GM12878 (cell line): Measurements from ENCODE around the gene BMPR2. TPM values are rescaled to one million over a fixed set of nuclear protein-coding genes. Genes with fewer than 3 reads are reported as not detected.

Source experiments
- ATAC-seq: fragments of 200-7000 bp; cut with Tn5 transposase; 3 replicates; pipeline ENCODE4 v1.9.1; 2020; ENCODE audit warnings: mild to moderate bottlenecking, moderate library complexity
- BruUV-seq: library from RNA; stranded (reverse); fragments of 400-500 nt; replicated peaks from 2 replicates; lab custom pipeline; 2021; lab: Mats Ljungman, UMichigan
- CTCF ChIA-PET: fragments of 300-600 bp; sonication (Branson Sonifier 250); formaldehyde crosslinking; extraction: SDS; loops from one replicate; lab custom pipeline; 2021; ENCODE audit warnings: inconsistent platforms; lab: Yijun Ruan, JAX
- POLR2A ChIA-PET: fragments of 350-600 bp; formaldehyde crosslinking; extraction: SDS; loops from one replicate; lab custom pipeline; 2021; ENCODE audit warnings: inconsistent platforms; lab: Charles Lee
- RAD21 ChIA-PET: fragments of 300-600 bp; sonication (Branson Sonifier 250); formaldehyde crosslinking; loops from one replicate; lab custom pipeline; 2023; ENCODE audit warnings: antibody characterized with exemption; ENCODE audit not compliant: unreplicated experiment; lab: Charles Lee
- SMC1A ChIA-PET: fragments of 300-600 bp; sonication (Branson Sonifier 250); formaldehyde crosslinking; loops from one replicate; lab custom pipeline; 2023; ENCODE audit not compliant: unreplicated experiment, uncharacterized antibody; lab: Charles Lee
- DNase-seq: peaks from one replicate; pipeline ENCODE4 v3.0.0-alpha.2; 2011; ENCODE audit warnings: low read depth, low spot score
- FAIRE-seq: peaks from 3 replicates; lab custom pipeline; 2011; peaks lifted over from hg19 to GRCh38; lab: Jason Lieb, UNC
- H2AFZ ChIP-seq: 2 replicates; pipeline ENCODE4 v1.6.0; 2011; ENCODE audit warnings: low read depth, low read length, control low read depth; ENCODE audit not compliant: control insufficient read depth
- H3K27ac ChIP-seq: 2 replicates; pipeline ENCODE4 v1.5.1; 2011; ENCODE audit warnings: control low read depth; ENCODE audit not compliant: control insufficient read depth, insufficient read depth
- H3K27me3 ChIP-seq, 2 experiments: replicated peaks in 1 of 2; 2 replicates each; pipeline versions ENCODE4 v1.6.0 to v1.6.1; 2011; ENCODE audit warnings: low read length in 1 of 2; ENCODE audit not compliant: control insufficient read depth in 2 of 2, insufficient read depth in 2 of 2
- H3K36me3 ChIP-seq, 2 experiments: 2 replicates each; pipeline ENCODE4 v1.5.1; 2011; ENCODE audit warnings: low read length in 1 of 2; ENCODE audit not compliant: control insufficient read depth in 2 of 2, insufficient read depth in 2 of 2
- H3K4me1 ChIP-seq: 2 replicates; pipeline ENCODE4 v1.6.1; 2011; ENCODE audit warnings: mild to moderate bottlenecking, low read length, moderate library complexity, mixed read lengths; ENCODE audit not compliant: control insufficient read depth, insufficient read depth
- H3K4me2 ChIP-seq: 2 replicates; pipeline ENCODE4 v1.6.0; 2011; ENCODE audit warnings: control low read depth; ENCODE audit not compliant: control insufficient read depth, insufficient read depth
- H3K4me3 ChIP-seq: fragments of 200-600 bp; sonication (generic); 2 replicates; pipeline ENCODE4 v1.5.1; 2016
- H3K79me2 ChIP-seq: 2 replicates; pipeline ENCODE4 v1.6.0; 2011; ENCODE audit warnings: low read length; ENCODE audit not compliant: control insufficient read depth, insufficient read depth
- H3K9ac ChIP-seq: 2 replicates; pipeline ENCODE4 v1.8.0; 2011; ENCODE audit warnings: low read length, control low read depth, mixed read lengths; ENCODE audit not compliant: control insufficient read depth, insufficient read depth
- H3K9me3 ChIP-seq: replicated peaks from 3 replicates; pipeline ENCODE4 v1.5.1; 2011; ENCODE audit warnings: mild to moderate bottlenecking, low read length; ENCODE audit not compliant: control insufficient read depth, insufficient read depth
- H4K20me1 ChIP-seq: 2 replicates; pipeline ENCODE4 v1.6.0; 2011; ENCODE audit not compliant: control insufficient read depth, insufficient read depth
- ATF7 ChIP-seq: fragments of 450-650 bp; IDR thresholded peaks from 2 replicates; pipeline ENCODE4 v1.6.1; 2016; ENCODE audit warnings: low read depth, mild to moderate bottlenecking
- CBX5 ChIP-seq: sonication (generic); IDR thresholded peaks from 2 replicates; pipeline ENCODE4 v1.6.1; 2016; ENCODE audit warnings: low read depth, moderate library complexity, mild to moderate bottlenecking, inconsistent platforms
- CHD4 ChIP-seq: fragments of 200-600 bp; sonication (generic); IDR thresholded peaks from 2 replicates; pipeline ENCODE4 v1.6.1; 2016; ENCODE audit warnings: mild to moderate bottlenecking
- CREM ChIP-seq: IDR thresholded peaks from 2 replicates; pipeline ENCODE4 v1.6.1; 2014; ENCODE audit warnings: antibody characterized with exemption, low read depth
- CTCF ChIP-seq, 3 experiments: IDR thresholded peaks in 2 of 3; conservative IDR thresholded peaks in 1 of 3; 2 replicates each; pipeline ENCODE4 v1.5.1; 2011; ENCODE audit warnings: low read depth in 3 of 3, low read length in 3 of 3, mild to moderate bottlenecking in 3 of 3, control low read depth in 2 of 3, moderate library complexity in 2 of 3, inconsistent platforms in 1 of 3, mixed read lengths in 1 of 3; ENCODE audit not compliant: control insufficient read depth in 2 of 3, insufficient read depth in 1 of 3; ENCODE audit errors: extremely low read depth in 1 of 3
- EGR1 ChIP-seq, 2 experiments: IDR thresholded peaks; 1 replicate in 1 of 2; 2 replicates in 1 of 2; pipeline ENCODE4 v1.6.1; 2011 to 2012; ENCODE audit warnings: low read depth in 2 of 2, low read length in 2 of 2, borderline replicate concordance in 1 of 2, mild to moderate bottlenecking in 1 of 2, moderate library complexity in 1 of 2
- FOS ChIP-seq: IDR thresholded peaks from 3 replicates; pipeline ENCODE4 v1.6.1; 2011; ENCODE audit warnings: borderline replicate concordance; ENCODE audit not compliant: insufficient read length; ENCODE audit errors: extremely low read depth
- FOXK2 ChIP-seq: fragments of 450-650 bp; IDR thresholded peaks from 2 replicates; pipeline ENCODE4 v1.6.1; 2017; ENCODE audit warnings: mild to moderate bottlenecking, moderate library complexity
- IRF3 ChIP-seq: fragments of 450-650 bp; IDR thresholded peaks from 2 replicates; pipeline ENCODE4 v1.6.1; 2014; ENCODE audit warnings: mild to moderate bottlenecking
- KLF5 ChIP-seq: fragments of 450-650 bp; IDR thresholded peaks from 2 replicates; pipeline ENCODE4 v1.6.1; 2014; ENCODE audit warnings: mild to moderate bottlenecking; ENCODE audit not compliant: partially characterized antibody
- NR2C1 ChIP-seq: fragments of 450-650 bp; IDR thresholded peaks from 2 replicates; pipeline ENCODE4 v1.6.1; 2017; ENCODE audit warnings: antibody characterized with exemption, mild to moderate bottlenecking, moderate library complexity
- POU2F2 ChIP-seq: IDR thresholded peaks from 3 replicates; pipeline ENCODE4 v1.6.1; 2011; ENCODE audit warnings: low read depth, mild to moderate bottlenecking, low read length, borderline replicate concordance
- RELA ChIP-seq: fragments of 450-650 bp; IDR thresholded peaks from 2 replicates; pipeline ENCODE4 v1.8.0; 2014; ENCODE audit warnings: borderline replicate concordance; ENCODE audit not compliant: partially characterized antibody
- SIN3A ChIP-seq: IDR thresholded peaks from 2 replicates; pipeline ENCODE4 v1.6.1; 2012; ENCODE audit warnings: low read depth, low read length, improper control_type of control experiment
- SIX5 ChIP-seq: IDR thresholded peaks from 2 replicates; pipeline ENCODE4 v1.6.1; 2011; ENCODE audit warnings: mild to moderate bottlenecking, low read depth, low read length, moderate library complexity; ENCODE audit not compliant: severe bottlenecking
- SMC3 ChIP-seq: IDR thresholded peaks from 2 replicates; pipeline ENCODE4 v1.6.1; 2011; ENCODE audit warnings: low read length, improper control_type of control experiment, borderline replicate concordance
- TBL1XR1 ChIP-seq: IDR thresholded peaks from 2 replicates; pipeline ENCODE4 v1.6.1; 2012; ENCODE audit warnings: low read depth, low read length, improper control_type of control experiment
- ZBTB40 ChIP-seq: fragments of 450-650 bp; IDR thresholded peaks from 2 replicates; pipeline ENCODE4 v1.6.1; 2016; ENCODE audit warnings: mild to moderate bottlenecking, moderate library complexity, borderline replicate concordance
- WGBS: methylation state at CpG from one replicate; pipeline ENCODE4 v1.1.6; 2016; ENCODE audit warnings: low lambda C conversion rate; ENCODE audit not compliant: insufficient replicate concordance, insufficient coverage; ENCODE audit errors: missing lambda C conversion rate; 5-methylcytosine and 5-hydroxymethylcytosine counted together
- in situ Hi-C: fragments of 300-500 bp; cut with MboI; formaldehyde crosslinking; loops from 9 replicates; pipeline ENCODE4 v1.14.3; 2018; ENCODE audit warnings: mixed read lengths
- intact Hi-C: fragments of 100-400 bp; cut with micrococcal nuclease; formaldehyde crosslinking; loops from one replicate; pipeline ENCODE4 v1.14.2; 2022; ENCODE audit not compliant: unreplicated experiment
- polyA plus RNA-seq, 11 experiments: library from polyadenylated mRNA; depleted of rRNA in 4 of 11; unstranded in 6 of 11; stranded (reverse) in 5 of 11; fragments of >200 nt; fragmentation: Nextera tagmentation in 4 of 11; fragmentation: Illumina TruSeq in 1 of 11; extraction: Ambion mirVana in 4 of 11; extraction: Trizol in 1 of 11; gene quantifications; 1 replicate in 1 of 11; 2 replicates in 10 of 11; pipeline versions ENCODE4 v1.2.1 to v1.2.3, GENCODE V29; 2011 to 2016; ENCODE audit warnings: inconsistent platforms in 2 of 11, missing spikeins in 2 of 11, low read depth in 1 of 11
- total RNA-seq, 4 experiments: library from RNA; depleted of rRNA in 3 of 4; stranded (reverse); fragments of >200 nt in 3 of 4; fragmentation: Illumina TruSeq in 1 of 4; extraction: Trizol in 1 of 4; gene quantifications; 2 replicates each; pipeline versions ENCODE4 v1.2.1 to v1.2.3, GENCODE V29; 2013 to 2021

BMPR2 gene
- total and polyA plus RNA-seq, 10 of the 15 experiments (the other 5 are each of a cell fraction or from before 2014, with no cell fraction given) = 2.4 to 33.0 (median 7.1) TPM

- Histone ChIP-seq H3K4me3 (no peak overlapping the region), H3K79me2 (no peaks in the 10 kb centered on the region), H4K20me1 (no peaks in the 10 kb centered on the region; the same call in 1 of the 2 replicates), H3K9me3 (no peaks in the 10 kb centered on the region), H3K4me1 (no peaks in the 10 kb centered on the region), H3K27ac (no peak overlapping the region), H3K36me3 (no peaks in the 10 kb centered on the region), H3K4me2 (no peak overlapping the region), H2AFZ (no peak overlapping the region), H3K27me3 (no peaks in the 10 kb centered on the region), H3K9ac (no peak overlapping the region)
- in situ Hi-C loops = no loop called here
- ChIA-PET RAD21 (no interaction called here), POLR2A (no interaction called here), CTCF (no interaction called here), SMC1A (no interaction called here)
- no TSS peak for BruUV-seq
- no peak for DNase-seq
- FAIRE-seq = no peak
- no peak for ATAC-seq
- WGBS = 50% methylated on average over 2 of the region's 2 CpGs
- intact Hi-C loops = no loop called here
- no peak for TF ChIP-seq POU2F2
- TF ChIP-seq FOXK2 = no peak
- TF ChIP-seq CREM = no peak
- TF ChIP-seq RELA = no peak
- no peak for TF ChIP-seq CHD4
- no peak for TF ChIP-seq CBX5
- TF ChIP-seq ATF7 = no peak
- TF ChIP-seq IRF3 = no peak
- no peak for TF ChIP-seq EGR1 (IDR thresholded peaks at IDR 0.05; ENCODE audit: borderline replicate concordance in 1 of 2, low read depth in 2 of 2, low read length in 2 of 2)
- TF ChIP-seq SMC3 = no peak
- TF ChIP-seq TBL1XR1 = no peak
- no peak for TF ChIP-seq KLF5
- no peak for TF ChIP-seq CTCF (IDR thresholded peaks at IDR 0.05 in 2 of 3, conservative IDR thresholded peaks at IDR 0.05 in 1 of 3; ENCODE audit: control insufficient read depth in 2 of 3, extremely low read depth in 1 of 3, insufficient read depth in 1 of 3, low read depth in 3 of 3, low read length in 3 of 3)
- TF ChIP-seq SIX5 = no peak
- TF ChIP-seq ZBTB40 = no peak
- TF ChIP-seq SIN3A = no peak
- TF ChIP-seq NR2C1 = no peak
- TF ChIP-seq FOS = no peak
Observed at GRCh38 chr2:202337151-202337550, 39.0 kb upstream of the BMPR2 start.
